GM21447 (cell line): ENCODE results near the gene GGPS1.
"Not testable (repeated sequence)": the region's sequence is repeated elsewhere in the genome, so short reads cannot be mapped to it uniquely, and the experiment has no call there.

ENCODE experiments used
- ATAC-seq: cut with Tn5 transposase; IDR thresholded peaks from one replicate; pipeline ENCODE4 v1.9.1; 2021; ENCODE audit not compliant: unreplicated experiment

The GGPS1 gene

DNA sequence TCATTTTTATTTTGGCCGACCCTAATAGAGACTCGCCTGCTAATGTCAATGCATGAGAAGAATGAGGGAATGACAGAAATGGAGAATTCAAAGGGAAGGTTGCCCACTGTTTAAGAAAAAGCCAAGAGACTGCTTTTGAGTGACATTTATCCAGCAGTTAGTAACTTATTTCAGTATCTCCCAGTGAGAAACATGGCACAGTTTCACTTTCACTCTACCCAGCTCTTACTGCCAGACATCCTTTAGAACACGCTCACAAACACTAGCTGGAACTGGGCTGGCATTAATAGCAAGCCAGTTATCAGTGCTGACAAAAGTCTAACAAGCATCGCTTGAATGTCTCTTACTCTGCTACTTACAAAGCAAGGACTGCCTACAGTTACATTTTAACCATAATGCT, 8.5 kb downstream of the GGPS1 start:
- no peak for ATAC-seq

- no peak for ATAC-seq
Observed at GRCh38 chr1:235339746-235340145, 11.4 kb downstream of the GGPS1 start.

DNA sequence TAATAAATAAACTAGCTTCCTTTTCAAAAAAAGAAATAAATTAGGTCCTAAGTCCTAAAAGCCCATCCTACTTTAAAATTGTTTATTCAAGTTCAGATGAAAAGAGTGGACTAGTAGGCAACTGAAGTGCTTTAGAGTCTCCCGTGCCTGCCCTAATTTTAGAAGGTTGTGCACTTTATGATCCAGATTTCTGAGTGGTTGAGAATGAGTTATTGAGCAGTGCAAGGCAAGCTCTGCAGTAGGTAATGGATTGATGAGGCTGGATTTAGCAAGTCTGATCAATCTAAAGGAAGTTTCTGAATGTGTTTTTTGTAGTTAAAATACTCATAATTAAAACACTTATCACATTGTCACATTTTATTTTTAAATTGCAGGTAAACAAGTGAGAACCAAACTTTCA, 13.0 kb downstream of the GGPS1 start:
- no peak for ATAC-seq

- no peak for ATAC-seq
Observed at GRCh38 chr1:235342039-235342438, 13.7 kb downstream of the GGPS1 start.

DNA sequence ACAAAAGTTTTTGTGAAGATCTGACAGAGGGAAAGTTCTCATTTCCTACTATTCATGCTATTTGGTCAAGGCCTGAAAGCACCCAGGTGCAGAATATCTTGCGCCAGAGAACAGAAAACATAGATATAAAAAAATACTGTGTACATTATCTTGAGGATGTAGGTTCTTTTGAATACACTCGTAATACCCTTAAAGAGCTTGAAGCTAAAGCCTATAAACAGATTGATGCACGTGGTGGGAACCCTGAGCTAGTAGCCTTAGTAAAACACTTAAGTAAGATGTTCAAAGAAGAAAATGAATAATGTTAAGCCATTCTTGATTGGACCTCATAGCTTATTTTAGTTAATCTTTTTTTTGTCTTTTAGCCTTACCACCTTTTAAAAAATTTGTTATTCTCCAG, 14.1 kb downstream of the GGPS1 start:
- ATAC-seq = no peak

- ATAC-seq = no peak
Observed at GRCh38 chr1:235343726-235344125, 15.4 kb downstream of the GGPS1 start.

- ATAC-seq = no peak
Observed at GRCh38 chr1:235351441-235351840, 23.1 kb downstream of the GGPS1 start.

GRCh38 chr1:235351898-235352297, 23.5 kb downstream of the GGPS1 start:
- ATAC-seq = no peak

- no peak for ATAC-seq
Observed at GRCh38 chr1:235357485-235358373, 29.4 kb downstream of the GGPS1 start.

- ATAC-seq = no peak
Observed at GRCh38 chr1:235358899-235359298, 30.5 kb downstream of the GGPS1 start.

GRCh38 chr1:235364189-235364588, 35.8 kb downstream of the GGPS1 start:
- not testable (repeated sequence) for ATAC-seq

- ATAC-seq = no peak
Observed at GRCh38 chr1:235366286-235366685, 37.9 kb downstream of the GGPS1 start.

DNA sequence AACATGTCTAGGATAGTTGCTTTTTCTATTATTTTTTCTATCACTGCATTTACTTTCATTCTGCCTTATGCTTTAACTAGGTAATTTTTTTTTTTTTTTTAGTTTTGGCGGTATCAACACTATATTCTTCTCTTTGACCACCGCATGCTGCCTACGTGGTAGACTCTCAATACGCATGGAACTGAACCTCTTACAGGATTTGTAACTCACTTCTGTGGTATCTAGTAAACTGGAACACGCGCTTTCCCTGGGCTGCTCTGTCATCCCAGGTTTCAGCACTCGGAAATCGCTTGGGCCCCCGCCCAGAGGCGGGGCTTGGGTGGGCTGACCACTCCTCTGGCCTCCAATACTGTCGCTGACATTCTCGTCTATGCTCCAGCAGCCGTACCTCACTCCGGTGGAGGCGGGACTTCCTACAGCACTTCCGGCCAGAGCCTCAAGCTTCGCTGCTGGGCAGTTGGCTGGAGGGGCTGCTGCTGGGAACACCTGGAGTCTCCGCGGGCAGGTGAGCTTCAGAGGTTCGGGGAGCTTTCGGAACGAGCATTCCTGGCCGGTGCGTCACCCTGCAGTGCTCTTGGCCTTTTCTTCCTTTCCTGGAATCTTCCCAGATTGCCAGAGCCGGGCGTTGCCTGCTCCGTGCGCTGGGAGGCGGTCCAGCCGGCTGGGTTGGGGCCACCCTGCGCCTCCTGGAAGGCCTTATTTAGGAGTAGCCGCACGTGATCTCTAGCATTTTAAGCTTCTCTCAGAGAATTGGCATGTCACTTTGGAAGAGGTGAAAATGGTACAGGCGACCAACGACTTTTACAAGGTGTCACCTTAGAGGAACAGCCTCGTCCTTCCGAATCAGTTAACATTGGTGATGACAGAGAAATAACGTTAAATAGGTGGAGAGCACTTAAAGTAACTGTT, 38.9 kb downstream of the GGPS1 start, which contains the start of gene TBCE:
Gene TBCE (plus strand): TSS at position 428 of the 909 bp plus-strand sequence. CDS start 12,623 bp downstream, outside the sequence.
- ATAC-seq = peak; percentile 100

DNA sequence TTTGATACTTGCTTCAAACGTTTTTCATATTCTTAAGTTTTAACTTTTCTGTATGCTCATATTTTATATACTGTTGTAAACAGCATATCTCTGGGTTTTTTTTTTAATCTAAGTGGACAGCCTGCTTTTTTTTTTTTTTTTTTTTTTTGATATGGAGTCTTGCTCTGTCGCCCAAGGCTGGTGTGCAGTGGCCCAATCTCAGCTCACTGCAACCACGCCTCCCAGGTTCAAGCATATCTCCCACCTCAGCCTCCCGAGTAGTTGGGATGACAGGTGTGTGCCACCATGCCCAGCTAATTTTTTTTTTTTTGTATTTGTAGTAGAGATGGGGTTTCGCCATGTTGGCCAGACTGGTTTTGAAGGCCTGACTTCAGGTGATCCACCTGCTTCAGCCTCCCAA, 40.1 kb downstream of the GGPS1 start:
- no peak for ATAC-seq

GRCh38 chr1:235369802-235370201, 41.4 kb downstream of the GGPS1 start:
- ATAC-seq = no peak

GRCh38 chr1:235375919-235376605, 47.7 kb downstream of the GGPS1 start:
- ATAC-seq = no peak

DNA sequence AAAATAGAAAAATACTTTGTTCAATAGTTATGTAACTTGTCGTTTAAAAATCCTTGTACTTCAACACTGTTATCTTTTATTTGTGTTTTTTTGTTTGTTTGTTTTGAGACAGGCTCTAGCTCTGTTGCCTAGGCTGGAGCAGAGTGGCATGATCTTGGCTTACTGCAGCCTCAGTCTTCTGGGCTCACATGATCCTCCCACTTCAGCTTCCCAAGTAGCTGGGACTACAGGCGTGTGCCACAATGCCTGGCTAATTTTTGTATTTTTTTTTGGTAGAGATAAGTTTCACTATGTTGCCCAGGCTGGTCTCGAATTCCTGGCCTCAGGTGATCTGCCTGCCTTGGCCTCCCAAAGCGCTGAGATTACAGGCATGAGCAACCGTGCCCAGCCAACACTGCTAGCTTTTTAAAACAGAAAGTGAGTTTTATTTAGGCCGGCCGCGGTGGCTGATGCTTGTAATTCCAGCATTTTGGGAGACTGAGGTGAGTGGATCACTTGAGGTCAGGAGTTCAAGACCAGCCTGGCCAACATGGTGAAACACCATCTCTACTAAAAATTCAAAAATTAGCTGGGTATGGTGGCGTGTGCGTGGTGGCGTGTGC, 49.9 kb downstream of the GGPS1 start:
- not testable (repeated sequence) for ATAC-seq

- not testable (repeated sequence) for ATAC-seq
Observed at GRCh38 chr1:235381955-235382739, 53.8 kb downstream of the GGPS1 start.

GRCh38 chr1:235385633-235386032, 57.3 kb downstream of the GGPS1 start:
- not testable (repeated sequence) for ATAC-seq

- no peak for ATAC-seq
Observed at GRCh38 chr1:235391874-235392273, 63.5 kb downstream of the GGPS1 start.
